M059J (cell line): ENCODE results near the gene IGF1R. TPM values are rescaled to one million over a fixed set of nuclear protein-coding genes. Genes with fewer than 3 reads are reported as not detected.

Source experiments
- DNase-seq: peaks from one replicate; pipeline ENCODE4 v3.0.0-alpha.2; 2012; ENCODE audit warnings: low read depth
- total RNA-seq: library from RNA; depleted of rRNA; stranded (reverse); fragments of >200 nt; shearing (Covaris generic); gene quantifications from 2 replicates; pipeline ENCODE4 v1.2.3, GENCODE V29; 2014

IGF1R gene
- total RNA-seq, 1 experiment from 2014 or later = 8.1 TPM

GRCh38 chr15:98795980-98796379, 147.6 kb downstream of the IGF1R start:
- no peak for DNase-seq

- DNase-seq = no peak
Measured at GRCh38 chr15:98796685-98797357, 148.5 kb downstream of the IGF1R start.

- DNase-seq = no peak
Measured at GRCh38 chr15:98798375-98798893, 150.1 kb downstream of the IGF1R start.

- DNase-seq = no peak
Measured at GRCh38 chr15:98799461-98800390, 151.4 kb downstream of the IGF1R start.

GRCh38 chr15:98800437-98801233, 152.3 kb downstream of the IGF1R start:
- DNase-seq = peak; percentile 73

GRCh38 chr15:98801234-98801561, 152.9 kb downstream of the IGF1R start:
- DNase-seq = no peak

GRCh38 chr15:98802187-98802586, 153.8 kb downstream of the IGF1R start:
- DNase-seq = no peak

GRCh38 chr15:98803228-98804056, 155.1 kb downstream of the IGF1R start:
- DNase-seq = peak; percentile 72

- no peak for DNase-seq
Measured at GRCh38 chr15:98804057-98804380, 155.7 kb downstream of the IGF1R start.

- no peak for DNase-seq
Measured at GRCh38 chr15:98805434-98806274, 157.3 kb downstream of the IGF1R start.

GRCh38 chr15:98806275-98806895, 158.0 kb downstream of the IGF1R start:
- DNase-seq = no peak

- DNase-seq = no peak
Measured at GRCh38 chr15:98807262-98807661, 158.9 kb downstream of the IGF1R start.

GRCh38 chr15:98809273-98809672, 160.9 kb downstream of the IGF1R start:
- peak; percentile 23 for DNase-seq

GRCh38 chr15:98812716-98813446, 164.5 kb downstream of the IGF1R start:
- no peak for DNase-seq

- no peak for DNase-seq
Measured at GRCh38 chr15:98813951-98814350, 165.6 kb downstream of the IGF1R start.

GRCh38 chr15:98815207-98815606, 166.9 kb downstream of the IGF1R start:
- no peak for DNase-seq

- DNase-seq = no peak
Measured at GRCh38 chr15:98817745-98818144, 169.4 kb downstream of the IGF1R start.

- peak; percentile 87 for DNase-seq
Measured at GRCh38 chr15:98823012-98823458, 174.7 kb downstream of the IGF1R start.

- peak; percentile 15 for DNase-seq
Measured at GRCh38 chr15:98823616-98824015, 175.3 kb downstream of the IGF1R start.
